Smooth muscle cell (in vitro differentiated cells): ENCODE measurements around the gene ARNT2. TPM values are rescaled to one million over a fixed set of nuclear protein-coding genes. Genes with fewer than 3 reads are reported as not detected.
A peak's percentile ranks its signal among the peaks of the same experiment; 100 is the strongest.

Experiments
- DNase-seq: peaks from one replicate; lab custom pipeline; 2025; ENCODE audit not compliant: unreplicated experiment; lab: John Stamatoyannopoulos, UW
- H2AFZ ChIP-seq: fragments of 200-600 bp; sonication (generic); 2 replicates; pipeline ENCODE4 v1.6.0; 2016; ENCODE audit warnings: antibody characterized with exemption, low read depth, mild to moderate bottlenecking
- H3F3A ChIP-seq: fragments of 200-600 bp; sonication (generic); 2 replicates; pipeline ENCODE4 v1.6.0; 2017; ENCODE audit warnings: antibody characterized with exemption, low read depth
- H3K27ac ChIP-seq: fragments of 200-600 bp; sonication (generic); 2 replicates; pipeline ENCODE4 v1.5.1; 2016; ENCODE audit warnings: low read depth, mild to moderate bottlenecking
- H3K27me3 ChIP-seq: fragments of 200-600 bp; sonication (generic); 2 replicates; pipeline ENCODE4 v1.6.1; 2016; ENCODE audit warnings: low read depth, mild to moderate bottlenecking
- H3K36me3 ChIP-seq: fragments of 200-600 bp; sonication (generic); 2 replicates; pipeline ENCODE4 v1.5.1; 2016; ENCODE audit warnings: low read depth
- H3K4me1 ChIP-seq: fragments of 200-600 bp; sonication (generic); 2 replicates; pipeline ENCODE4 v1.5.1; 2016; ENCODE audit warnings: low read depth
- H3K4me2 ChIP-seq: fragments of 200-600 bp; sonication (generic); 2 replicates; pipeline ENCODE4 v1.6.0; 2016; ENCODE audit warnings: mild to moderate bottlenecking
- H3K4me3 ChIP-seq: fragments of 200-600 bp; sonication (generic); 2 replicates; pipeline ENCODE4 v1.5.1; 2016; ENCODE audit warnings: mild to moderate bottlenecking
- H3K79me2 ChIP-seq: fragments of 200-600 bp; sonication (generic); 2 replicates; pipeline ENCODE4 v1.6.0; 2016; ENCODE audit warnings: low read depth, mild to moderate bottlenecking
- H3K9ac ChIP-seq: fragments of 200-600 bp; sonication (generic); 2 replicates; pipeline ENCODE4 v1.6.0; 2016; ENCODE audit warnings: low read depth
- H3K9me3 ChIP-seq: fragments of 200-600 bp; sonication (generic); replicated peaks from 2 replicates; pipeline ENCODE4 v1.5.1; 2016; ENCODE audit warnings: low read depth
- H4K20me1 ChIP-seq: fragments of 200-600 bp; sonication (generic); 2 replicates; pipeline ENCODE4 v1.6.0; 2016; ENCODE audit warnings: low read depth
- CTCF ChIP-seq: fragments of 200-600 bp; sonication (generic); IDR thresholded peaks from 2 replicates; pipeline ENCODE4 v1.5.1; 2017; ENCODE audit warnings: borderline replicate concordance, mild to moderate bottlenecking, antibody characterized with exemption; ENCODE audit not compliant: insufficient read depth, poor library complexity, severe bottlenecking
- WGBS: methylation state at CpG from one replicate; pipeline ENCODE4 v1.1.7; 2016; ENCODE audit warnings: low lambda C conversion rate; 5-methylcytosine and 5-hydroxymethylcytosine counted together
- polyA plus RNA-seq: library from polyadenylated mRNA; unstranded; fragments of >200 nt; fragmentation: Nextera tagmentation; extraction: Ambion mirVana; gene quantifications from 2 replicates; pipeline ENCODE4 v1.2.1, GENCODE V29; 2016
- total RNA-seq: library from RNA; depleted of rRNA; stranded (reverse); fragments of >200 nt; gene quantifications from 2 replicates; pipeline ENCODE4 v1.2.3, GENCODE V29; 2014

Gene ARNT2
- total and polyA plus RNA-seq, 2 experiments from 2014 or later = 0.55 to 2.8 TPM

GRCh38 chr15:80403712-80404056, 498 bp upstream of the ARNT2 start:
- H2AFZ ChIP-seq = no peak overlapping the region
- no peaks in the 10 kb centered on the region for H4K20me1 ChIP-seq
- no peak overlapping the region for H3K9ac ChIP-seq
- H3K27ac ChIP-seq = no peak overlapping the region
- peak overlapping the region; percentile 52 for H3K4me3 ChIP-seq
- WGBS = 5% methylated on average over 29 of the region's 30 CpGs
- no peaks in the 10 kb centered on the region for H3K4me1 ChIP-seq
- H3F3A ChIP-seq = no peaks in the 10 kb centered on the region
- no peaks in the 10 kb centered on the region for H3K9me3 ChIP-seq
- no peak for TF ChIP-seq CTCF
- H3K36me3 ChIP-seq = no peaks in the 10 kb centered on the region
- peaks cover 80% of the 10 kb centered on the region for H3K27me3 ChIP-seq
- peak overlapping the region; percentile 84 for H3K4me2 ChIP-seq
- DNase-seq = no peak
- H3K79me2 ChIP-seq = no peaks in the 10 kb centered on the region

- no peak for TF ChIP-seq CTCF
- H3K9ac ChIP-seq = no peak overlapping the region
- H3F3A ChIP-seq = no peaks in the 10 kb centered on the region
- H3K27me3 ChIP-seq = peaks cover 85% of the 10 kb centered on the region
- no peaks in the 10 kb centered on the region for H3K36me3 ChIP-seq
- WGBS = 6% methylated on average over 33 of the region's 33 CpGs
- H3K9me3 ChIP-seq = no peaks in the 10 kb centered on the region
- no peak overlapping the region for H2AFZ ChIP-seq
- no peaks in the 10 kb centered on the region for H3K79me2 ChIP-seq
- no peaks in the 10 kb centered on the region for H4K20me1 ChIP-seq
- no peak overlapping the region for H3K27ac ChIP-seq
- H3K4me2 ChIP-seq = peak overlapping the region; percentile 84
- H3K4me3 ChIP-seq = peak overlapping the region; percentile 52
- H3K4me1 ChIP-seq = no peaks in the 10 kb centered on the region
- DNase-seq = no peak
These were observed 775 bp downstream of the ARNT2 start for GRCh38 chr15:80404761-80405553.

- H3K9me3 ChIP-seq = no peaks in the 10 kb centered on the region
- no peak for TF ChIP-seq CTCF
- DNase-seq = no peak
- H2AFZ ChIP-seq = no peak overlapping the region
- no peaks in the 10 kb centered on the region for H3K4me1 ChIP-seq
- H3K9ac ChIP-seq = no peak overlapping the region
- no peaks in the 10 kb centered on the region for H3F3A ChIP-seq
- H4K20me1 ChIP-seq = no peaks in the 10 kb centered on the region
- H3K27me3 ChIP-seq = peaks cover 83% of the 10 kb centered on the region
- H3K27ac ChIP-seq = no peak overlapping the region
- H3K36me3 ChIP-seq = no peaks in the 10 kb centered on the region
- H3K4me2 ChIP-seq = no peak overlapping the region
- no peaks in the 10 kb centered on the region for H3K79me2 ChIP-seq
- WGBS = 82% methylated on average over 4 of the region's 4 CpGs
- no peak overlapping the region for H3K4me3 ChIP-seq
These were observed 1.3 kb downstream of the ARNT2 start for GRCh38 chr15:80405554-80405850.

- no peaks in the 10 kb centered on the region for H3K4me1 ChIP-seq
- TF ChIP-seq CTCF = no peak
- H3K4me3 ChIP-seq = no peak overlapping the region
- H3K27ac ChIP-seq = no peak overlapping the region
- H3K79me2 ChIP-seq = no peaks in the 10 kb centered on the region
- no peak for DNase-seq
- peaks cover 82% of the 10 kb centered on the region for H3K27me3 ChIP-seq
- no peak overlapping the region for H3K4me2 ChIP-seq
- no peak overlapping the region for H2AFZ ChIP-seq
- H3K36me3 ChIP-seq = no peaks in the 10 kb centered on the region
- no peak overlapping the region for H3K9ac ChIP-seq
- 82% methylated on average over 2 of the region's 2 CpGs for WGBS
- H4K20me1 ChIP-seq = no peaks in the 10 kb centered on the region
- no peaks in the 10 kb centered on the region for H3F3A ChIP-seq
- no peaks in the 10 kb centered on the region for H3K9me3 ChIP-seq
These were observed 1.8 kb downstream of the ARNT2 start for GRCh38 chr15:80405970-80406369.
